Heart right ventricle (tissue), 16 donors: ENCODE data around the gene ZNF654. TPM values are rescaled to one million over a fixed set of nuclear protein-coding genes. Genes with fewer than 3 reads are reported as not detected.

Experiments
- ATAC-seq, 8 donors: fragments of 200-7000 bp; cut with Tn5 transposase; one replicate each; pipeline ENCODE4 v1.9.1; 2020; ENCODE audit warnings: mild to moderate bottlenecking in 8 of 8, moderate library complexity in 8 of 8, moderate number of reproducible peaks in 1 of 8
- DNase-seq, 2 donors: peaks; one replicate each; pipeline ENCODE4 v3.0.0-alpha.2; 2020
- H3K27ac ChIP-seq, 10 donors: fragments of 200-600 bp; sonication (generic) in 2 of 10; one replicate each; pipeline versions ENCODE4 v1.5.0 to v1.8.0; 2020 to 2022; ENCODE audit warnings: mild to moderate bottlenecking in 3 of 10
- H3K27me3 ChIP-seq, 7 donors: fragments of 200-600 bp; one replicate each; pipeline ENCODE4 v1.8.0; 2021 to 2022; ENCODE audit warnings: mild to moderate bottlenecking in 2 of 7
- H3K36me3 ChIP-seq, 9 donors: fragments of 200-600 bp; sonication (generic) in 1 of 9; one replicate each; pipeline versions ENCODE4 v1.5.0 to v1.8.0; 2020 to 2022; ENCODE audit warnings: mild to moderate bottlenecking in 2 of 9
- H3K4me1 ChIP-seq, 9 donors: fragments of 200-600 bp; sonication (generic) in 1 of 9; one replicate each; pipeline versions ENCODE4 v1.5.0 to v1.8.0; 2020 to 2022; ENCODE audit warnings: mild to moderate bottlenecking in 4 of 9
- H3K4me3 ChIP-seq, 10 donors: fragments of 200-600 bp; sonication (generic) in 2 of 10; one replicate each; pipeline versions ENCODE4 v1.5.0 to v1.8.0; 2020 to 2022; ENCODE audit warnings: mild to moderate bottlenecking in 7 of 10, moderate library complexity in 2 of 10
- H3K9me3 ChIP-seq, 11 donors: fragments of 200-600 bp in 10 of 11; sonication (generic) in 2 of 11; one replicate each; pipeline versions ENCODE4 v1.5.0 to v1.8.0; 2013 to 2022; ENCODE audit warnings: mild to moderate bottlenecking in 2 of 11, control low read depth in 1 of 11, moderate library complexity in 1 of 11
- CTCF ChIP-seq, 9 donors: fragments of 200-600 bp; sonication (generic) in 2 of 9; IDR thresholded peaks; one replicate each; pipeline versions ENCODE4 v1.5.0 to v1.8.0; 2021 to 2022; ENCODE audit warnings: antibody characterized with exemption in 9 of 9, mild to moderate bottlenecking in 5 of 9, moderate library complexity in 1 of 9
- WGBS, 2 donors: extraction: QIAGEN DNeasy Blood & Tissue Kit; methylation state at CpG; one replicate each; pipeline ENCODE4 v1.1.7; 2013; ENCODE audit warnings: inconsistent platforms in 1 of 2; 5-methylcytosine and 5-hydroxymethylcytosine counted together
- intact Hi-C, 10 donors: fragments of 100-400 bp; cut with DNase I; formaldehyde crosslinking; loops; one replicate each; pipeline versions ENCODE4 v1.11.1 to v1.14.2; 2022
- polyA plus RNA-seq, 2 donors: library from polyadenylated mRNA; stranded (reverse); fragments of 200-250 nt; gene quantifications; one replicate each; pipeline ENCODE4 v1.2.3, GENCODE V29; 2013
- total RNA-seq, 10 donors: library from RNA; stranded (reverse); fragmentation: NEBNext Ultra II Directional in 3 of 10; extraction: Animal tissue kit (Norgen Biotek cat#: 25700) in 3 of 10; gene quantifications; one replicate each; pipeline versions ENCODE4 v1.2.1 to v1.2.4, GENCODE V29; 2021 to 2023
- donor health status: Arrhythmogenic right ventricular cardiomyopathy.
- donor health status: ischemic (EF 13 %, LVEDD 7.1; RV severe dilation, severe dysfunction).
- donor health status: healthy with polysubstance abuse.
- donor health status: DM: no; HTN: yes; CAD: no.
- donor health status: DM: no; HTN: no; CAD: no.
- donor health status: ischemic (EF 25% LVEDD 6.9; RV normal size, moderate dysfunction).
- donor health status: ischemic (EF 25% LVEDD 5.7; RV mildly dilated, moderate dysfunction).
- donor health status: healthy.
- donor health status: DM: yes; HTN: yes; CAD: no.
- donor health status: Ischemic cardiomyopathy.
- donor health status: ischemic (EF 35%, LVEDD 5.7; RV mildly dilated, moderate dysfunction).
- donor health status: nonischemic (EF 11% LVEDD 7.7; RV severe dilation, severe dysfunction).
- donor health status: DM: yes; HTN: yes; CAD: no.
- donor health status: PGD.
- donor health status: ischemic (EF 29% LVEDD 5.4; RV normal size, mild dysfunction).
- donor health status: nonischemic (EF 23%, LVEDD 6.1; RV moderate dilation, normal function).

The ZNF654 gene
- total and polyA plus RNA-seq, 12 donors: 2.5 to 13.9 (median 10.3) TPM

DNA sequence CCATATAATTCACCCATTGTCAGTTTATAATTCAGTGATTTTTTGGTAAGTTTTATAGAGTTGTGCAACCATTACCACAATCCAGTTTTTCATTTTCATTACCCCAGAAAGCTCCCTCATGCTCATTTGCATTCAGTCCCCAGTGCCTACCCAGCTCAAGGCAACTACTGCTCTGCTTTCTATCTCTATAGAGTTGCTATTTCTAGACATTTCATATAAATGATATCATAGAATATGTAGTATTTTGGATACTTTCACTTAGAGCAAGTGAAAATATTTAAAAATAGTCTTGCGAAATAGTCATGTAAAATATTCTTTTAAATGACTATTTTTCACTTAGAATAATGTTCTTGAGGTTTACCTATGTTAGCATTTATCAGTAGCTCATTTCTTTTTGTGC lies 42.1 kb downstream of the ZNF654 start:
- Histone ChIP-seq H3K4me3 (no peak overlapping the region), H3K9me3 (peaks cover 0 to 19% (median 0%) of the 10 kb centered on the region in 11 donors), H3K4me1 (peaks cover 0 to 13% (median 10%) of the 10 kb centered on the region in 9 donors), H3K27ac (no peak overlapping the region), H3K27me3 (no peaks in the 10 kb centered on the region), H3K36me3 (peaks cover 0 to 17% (median 0%) of the 10 kb centered on the region in 9 donors)
- intact Hi-C loops: loop anchor here in 1 of 10 donors (10.0 kb wide), 1 partner anchor 96 kb away; no protein-coding TSS in a partner anchor
- TF ChIP-seq CTCF (IDR thresholded peaks at IDR 0.05): no peak
- DNase-seq (no peak), ATAC-seq (no peak)
- WGBS, 2 donors: 100% methylated on average over 1 of the region's 1 CpG

DNA sequence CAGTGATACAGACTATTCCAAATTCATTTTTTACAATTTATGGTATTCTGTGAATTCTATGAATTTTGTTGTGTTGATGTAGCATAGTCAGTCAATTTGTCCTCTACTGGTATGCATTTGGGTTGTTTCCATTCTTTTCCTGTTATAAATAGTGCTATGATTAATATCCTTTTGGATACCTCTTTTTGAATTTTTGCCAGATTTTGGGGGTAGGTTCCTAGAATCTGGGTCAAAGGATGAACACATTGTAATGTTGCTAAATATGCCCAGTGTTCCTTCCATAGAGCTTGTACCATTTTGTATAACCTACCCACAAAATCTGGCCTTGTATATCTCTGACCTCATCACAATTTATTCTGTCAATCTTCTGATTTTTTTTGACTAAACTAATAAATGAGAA lies 46.3 kb downstream of the ZNF654 start:
- H3K4me3 ChIP-seq: no peak overlapping the region
- DNase-seq: no peak
- peaks cover 0 to 28% (median 21%) of the 10 kb centered on the region in 9 donors for H3K4me1 ChIP-seq
- intact Hi-C loops: loop anchor here in 3 of 10 donors (5.0 to 10.0 kb wide), 3 partner anchors 43 to 753 kb away; no protein-coding TSS in a partner anchor
- TF ChIP-seq CTCF (IDR thresholded peaks at IDR 0.05): no peak
- no peaks in the 10 kb centered on the region for H3K36me3 ChIP-seq
- H3K27me3 ChIP-seq: no peaks in the 10 kb centered on the region
- ATAC-seq: peak in 1 of 8 donors; percentile 42
- H3K9me3 ChIP-seq: peaks cover 0 to 15% (median 0%) of the 10 kb centered on the region in 11 donors
- no peak overlapping the region for H3K27ac ChIP-seq

GRCh38 chr3:88112289-88112688 lies 53.2 kb downstream of the ZNF654 start:
- Histone ChIP-seq H3K9me3 (no peaks in the 10 kb centered on the region), H3K36me3 (peaks cover 0 to 33% (median 0%) of the 10 kb centered on the region in 9 donors), H3K27ac (no peak overlapping the region), H3K4me3 (no peak overlapping the region), H3K4me1 (peaks cover 0 to 26% (median 5%) of the 10 kb centered on the region in 9 donors), H3K27me3 (no peaks in the 10 kb centered on the region)
- WGBS, 2 donors: 97 to 100% methylated on average over 1 of the region's 1 CpG
- DNase-seq (no peak), ATAC-seq (no peak)
- no peak for TF ChIP-seq CTCF (IDR thresholded peaks at IDR 0.05)
- intact Hi-C loops: loop anchor here in 7 of 10 donors (5.0 to 10.0 kb wide), 9 partner anchors 47 to 760 kb away; partner anchors contain the start of genes CGGBP1 (in 3 of the 7) and ZNF654 (in 3 of the 7)

DNA sequence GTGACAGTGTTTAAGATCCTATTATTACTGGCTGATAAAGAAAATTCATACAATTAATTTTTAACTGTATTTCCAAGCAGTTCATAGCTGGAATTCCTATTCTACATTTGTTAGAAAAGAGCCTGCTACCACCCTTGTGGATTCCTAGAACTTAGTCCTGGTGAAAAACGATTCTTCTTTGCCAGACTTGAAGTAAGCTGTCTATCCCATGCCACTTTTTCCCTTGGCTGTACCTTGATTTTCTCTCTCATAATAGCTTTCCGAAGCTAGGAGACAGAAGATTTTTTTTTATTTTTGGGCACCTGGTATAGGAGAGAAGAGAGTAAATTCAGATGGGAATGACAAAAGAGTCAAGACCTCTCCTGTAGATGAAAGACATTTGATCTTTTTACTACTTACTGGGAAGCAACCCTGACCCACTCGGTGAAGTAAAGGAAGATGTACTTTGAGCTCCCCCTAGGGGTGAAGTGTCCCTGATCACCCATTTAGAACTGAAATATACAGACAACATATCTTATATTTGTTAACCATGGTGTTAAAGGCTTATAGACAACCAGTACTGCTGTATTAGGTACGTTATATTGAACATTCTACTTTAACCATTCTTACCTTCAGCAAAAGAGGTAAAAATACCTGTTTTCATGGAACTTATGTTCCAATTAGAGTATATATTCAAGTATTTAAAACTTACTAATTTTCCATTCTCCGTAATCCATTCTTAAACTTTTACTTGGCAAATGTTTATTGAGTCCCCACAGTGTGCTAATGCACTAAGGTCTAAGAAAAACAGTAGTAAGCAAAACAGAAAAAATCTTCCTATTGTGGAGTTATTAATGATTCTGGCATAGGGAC lies 54.5 kb downstream of the ZNF654 start:
- Histone ChIP-seq H3K36me3 (peaks cover 0 to 38% (median 0%) of the 10 kb centered on the region in 9 donors), H3K9me3 (no peaks in the 10 kb centered on the region), H3K27ac (no peak overlapping the region), H3K4me3 (no peak overlapping the region), H3K27me3 (no peaks in the 10 kb centered on the region), H3K4me1 (peaks cover 0 to 18% (median 5%) of the 10 kb centered on the region in 9 donors)
- DNase-seq (peak in 1 of 2 donors; percentile 74), ATAC-seq (peak; percentile 72 to 90 (median 82))
- TF ChIP-seq CTCF (IDR thresholded peaks at IDR 0.05): peak; percentile 51 to 89 (median 77)
- intact Hi-C loops: loop anchor here in 7 of 10 donors (5.0 to 10.0 kb wide), 9 partner anchors 49 to 761 kb away; partner anchors contain the start of genes CGGBP1 (in 3 of the 7) and ZNF654 (in 3 of the 7)
- WGBS, 2 donors: 40 to 41% methylated on average over 5 of the region's 5 CpGs
